ENCODE measurements around the gene RAD1. TPM values are rescaled to one million over a fixed set of nuclear protein-coding genes. Genes with fewer than 3 reads are reported as not detected.

Gene RAD1
- total and polyA plus RNA-seq, 2 donors from 2014 or later: 14.8 to 15.3 TPM

DNA sequence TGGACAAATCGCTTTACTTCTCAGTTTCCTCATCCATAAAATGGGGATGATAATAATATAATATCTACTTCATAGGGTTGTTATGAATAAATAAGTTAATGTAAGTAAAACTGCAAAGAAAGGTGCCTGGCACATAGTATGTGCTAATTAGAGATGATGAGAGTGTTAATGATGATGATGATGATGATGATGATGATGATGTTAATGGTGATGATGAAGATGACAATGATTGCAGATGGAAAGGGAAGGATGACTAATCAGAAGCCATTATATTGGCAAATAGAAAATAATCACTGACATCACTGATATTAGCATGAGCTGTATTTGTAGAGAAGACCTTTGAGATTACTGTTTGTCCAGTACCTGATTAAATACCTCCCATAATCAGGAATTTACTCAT is 20.6 kb downstream of the RAD1 start:
- FAIRE-seq (no peak), DNase-seq (no peak)
- Histone ChIP-seq H3K27me3 (ENCODE audit: control insufficient read depth, insufficient read depth, low read length) (no peaks in the 10 kb centered on the region), H3K36me3 (ENCODE audit: control insufficient read depth in 2 of 3, insufficient read depth in 3 of 3, low read length in 3 of 3) (no peaks in the 10 kb centered on the region), H3K4me1 (ENCODE audit: control insufficient read depth in 2 of 3, insufficient read depth in 2 of 3, low read depth in 1 of 3, low read length in 3 of 3) (no peaks in the 10 kb centered on the region), H3K4me3 (ENCODE audit: low read length in 3 of 3) (no peak overlapping the region), H3K27ac (ENCODE audit: low read depth in 2 of 2, low read length in 2 of 2) (no peak overlapping the region), H3K9me3 (ENCODE audit: control insufficient read depth in 2 of 3, insufficient read depth in 1 of 3, low read length in 3 of 3) (no peaks in the 10 kb centered on the region), H3K9ac (ENCODE audit: low read length in 3 of 3) (no peak overlapping the region)
- TF ChIP-seq, protein P1, sequence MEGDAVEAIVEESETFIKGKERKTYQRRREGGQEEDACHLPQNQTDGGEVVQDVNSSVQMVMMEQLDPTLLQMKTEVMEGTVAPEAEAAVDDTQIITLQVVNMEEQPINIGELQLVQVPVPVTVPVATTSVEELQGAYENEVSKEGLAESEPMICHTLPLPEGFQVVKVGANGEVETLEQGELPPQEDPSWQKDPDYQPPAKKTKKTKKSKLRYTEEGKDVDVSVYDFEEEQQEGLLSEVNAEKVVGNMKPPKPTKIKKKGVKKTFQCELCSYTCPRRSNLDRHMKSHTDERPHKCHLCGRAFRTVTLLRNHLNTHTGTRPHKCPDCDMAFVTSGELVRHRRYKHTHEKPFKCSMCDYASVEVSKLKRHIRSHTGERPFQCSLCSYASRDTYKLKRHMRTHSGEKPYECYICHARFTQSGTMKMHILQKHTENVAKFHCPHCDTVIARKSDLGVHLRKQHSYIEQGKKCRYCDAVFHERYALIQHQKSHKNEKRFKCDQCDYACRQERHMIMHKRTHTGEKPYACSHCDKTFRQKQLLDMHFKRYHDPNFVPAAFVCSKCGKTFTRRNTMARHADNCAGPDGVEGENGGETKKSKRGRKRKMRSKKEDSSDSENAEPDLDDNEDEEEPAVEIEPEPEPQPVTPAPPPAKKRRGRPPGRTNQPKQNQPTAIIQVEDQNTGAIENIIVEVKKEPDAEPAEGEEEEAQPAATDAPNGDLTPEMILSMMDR (IDR thresholded peaks at IDR 0.05; ENCODE audit: borderline replicate concordance, extremely low read depth, insufficient read depth): no peak
- intact Hi-C loops (cut with DNase I): loop anchor here (5.0 kb wide), 1 partner anchor 372 kb away; no protein-coding TSS in a partner anchor

- no peak overlapping the region for H3K9ac ChIP-seq (ENCODE audit: low read length in 3 of 3)
- FAIRE-seq: no peak
- TF ChIP-seq, protein P1 (IDR thresholded peaks at IDR 0.05; ENCODE audit: borderline replicate concordance, extremely low read depth, insufficient read depth): no peak
- no peaks in the 10 kb centered on the region for H3K9me3 ChIP-seq (ENCODE audit: control insufficient read depth in 2 of 3, insufficient read depth in 1 of 3, low read length in 3 of 3)
- no peak overlapping the region for H3K27ac ChIP-seq (ENCODE audit: low read depth in 2 of 2, low read length in 2 of 2)
- H3K4me1 ChIP-seq (ENCODE audit: control insufficient read depth in 2 of 3, insufficient read depth in 2 of 3, low read depth in 1 of 3, low read length in 3 of 3): no peaks in the 10 kb centered on the region
- no peak overlapping the region for H3K4me3 ChIP-seq (ENCODE audit: low read length in 3 of 3)
- H3K36me3 ChIP-seq (ENCODE audit: control insufficient read depth in 2 of 3, insufficient read depth in 3 of 3, low read length in 3 of 3): no peaks in the 10 kb centered on the region
- no peaks in the 10 kb centered on the region for H3K27me3 ChIP-seq (ENCODE audit: control insufficient read depth, insufficient read depth, low read length)
- intact Hi-C loops (cut with DNase I): no loop called here
- no peak for DNase-seq
These were observed 22.9 kb downstream of the RAD1 start for GRCh38 chr5:34892414-34892813.

DNA sequence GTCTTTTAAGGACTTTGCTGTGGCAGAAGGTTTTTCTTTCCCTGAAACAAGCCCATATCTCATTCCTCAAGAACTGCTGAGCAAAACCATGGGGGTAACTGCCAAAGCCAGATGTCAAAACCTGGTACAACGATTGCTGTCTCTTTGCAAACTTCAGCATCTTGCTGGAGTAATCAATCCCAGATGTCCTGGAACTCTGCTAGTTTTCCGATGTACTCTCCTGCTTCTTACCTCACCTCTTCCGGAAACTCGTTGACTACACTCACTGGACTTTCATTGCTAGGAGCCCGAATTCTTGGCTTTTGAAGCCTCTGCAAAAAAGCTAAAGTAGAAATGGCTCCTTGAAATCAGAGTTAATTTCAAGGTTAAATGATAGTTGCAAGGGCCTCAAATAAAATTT is 23.3 kb downstream of the RAD1 start:
- DNase-seq (no peak), FAIRE-seq (no peak)
- H3K27me3 ChIP-seq (ENCODE audit: control insufficient read depth, insufficient read depth, low read length): no peaks in the 10 kb centered on the region
- intact Hi-C loops (cut with DNase I): no loop called here
- H3K9me3 ChIP-seq (ENCODE audit: control insufficient read depth in 2 of 3, insufficient read depth in 1 of 3, low read length in 3 of 3): no peaks in the 10 kb centered on the region
- no peak overlapping the region for H3K4me3 ChIP-seq (ENCODE audit: low read length in 3 of 3)
- no peak overlapping the region for H3K9ac ChIP-seq (ENCODE audit: low read length in 3 of 3)
- no peaks in the 10 kb centered on the region for H3K4me1 ChIP-seq (ENCODE audit: control insufficient read depth in 2 of 3, insufficient read depth in 2 of 3, low read depth in 1 of 3, low read length in 3 of 3)
- TF ChIP-seq, protein P1 (IDR thresholded peaks at IDR 0.05; ENCODE audit: borderline replicate concordance, extremely low read depth, insufficient read depth): no peak
- H3K36me3 ChIP-seq (ENCODE audit: control insufficient read depth in 2 of 3, insufficient read depth in 3 of 3, low read length in 3 of 3): no peaks in the 10 kb centered on the region
- H3K27ac ChIP-seq (ENCODE audit: low read depth in 2 of 2, low read length in 2 of 2): no peak overlapping the region

GRCh38 chr5:34889394-34889793 is 25.9 kb downstream of the RAD1 start:
- DNase-seq: no peak
- Histone ChIP-seq H3K36me3 (ENCODE audit: control insufficient read depth in 2 of 3, insufficient read depth in 3 of 3, low read length in 3 of 3) (no peaks in the 10 kb centered on the region), H3K27ac (ENCODE audit: low read depth in 2 of 2, low read length in 2 of 2) (no peak overlapping the region), H3K27me3 (ENCODE audit: control insufficient read depth, insufficient read depth, low read length) (no peaks in the 10 kb centered on the region), H3K9me3 (ENCODE audit: control insufficient read depth in 2 of 3, insufficient read depth in 1 of 3, low read length in 3 of 3) (no peaks in the 10 kb centered on the region), H3K4me1 (ENCODE audit: control insufficient read depth in 2 of 3, insufficient read depth in 2 of 3, low read depth in 1 of 3, low read length in 3 of 3) (no peaks in the 10 kb centered on the region), H3K4me3 (ENCODE audit: low read length in 3 of 3) (no peak overlapping the region), H3K9ac (ENCODE audit: low read length in 3 of 3) (no peak overlapping the region)
- no peak for FAIRE-seq
- TF ChIP-seq, protein P1 (IDR thresholded peaks at IDR 0.05; ENCODE audit: borderline replicate concordance, extremely low read depth, insufficient read depth): no peak
- intact Hi-C loops (cut with DNase I): no loop called here
